Stimulated activated naive B cell treated with anti-CD40 and anti-IgM and Interleukin-4, amounts not matched to agents 10 μg/mL and 1 μg/mL and 100 μg/mL, for 72 hours (primary cell): ENCODE data around the gene ZNF814.
"Not testable (repeated sequence)": the region's sequence is repeated elsewhere in the genome, so short reads cannot be mapped to it uniquely, and the experiment has no call there.

Source experiments
- ATAC-seq, 2 donors: fragments of 150-1000 bp; cut with Tn5 transposase; replicated peaks; 2 replicates each; pipeline ENCODE4 v1.10.0; 2021; ENCODE audit warnings: moderate library complexity in 1 of 2
- DNase-seq: peaks from one replicate; pipeline ENCODE4 v3.0.0; 2021
- H3K27ac Mint-ChIP-seq: one replicate; pipeline ENCODE4 v1.8.0; 2022; ENCODE audit warnings: mild to moderate bottlenecking, mixed read lengths
- H3K27me3 Mint-ChIP-seq, 2 donors: one replicate each; pipeline ENCODE4 v1.8.0; 2022; ENCODE audit warnings: mixed read lengths in 2 of 2
- H3K36me3 Mint-ChIP-seq, 2 donors: one replicate each; pipeline ENCODE4 v1.8.0; 2022; ENCODE audit warnings: mixed read lengths in 2 of 2, mild to moderate bottlenecking in 1 of 2
- H3K4me1 Mint-ChIP-seq, 2 donors: one replicate each; pipeline ENCODE4 v1.8.0; 2022; ENCODE audit warnings: mixed read lengths in 2 of 2, mild to moderate bottlenecking in 1 of 2
- H3K4me3 Mint-ChIP-seq, 2 donors: one replicate each; pipeline ENCODE4 v1.8.0; 2022; ENCODE audit warnings: mild to moderate bottlenecking in 2 of 2, mixed read lengths in 2 of 2, moderate library complexity in 1 of 2
- H3K9me3 Mint-ChIP-seq, 2 donors: one replicate each; pipeline ENCODE4 v1.8.0; 2022; ENCODE audit warnings: mixed read lengths in 2 of 2, mild to moderate bottlenecking in 1 of 2

Gene ZNF814

DNA sequence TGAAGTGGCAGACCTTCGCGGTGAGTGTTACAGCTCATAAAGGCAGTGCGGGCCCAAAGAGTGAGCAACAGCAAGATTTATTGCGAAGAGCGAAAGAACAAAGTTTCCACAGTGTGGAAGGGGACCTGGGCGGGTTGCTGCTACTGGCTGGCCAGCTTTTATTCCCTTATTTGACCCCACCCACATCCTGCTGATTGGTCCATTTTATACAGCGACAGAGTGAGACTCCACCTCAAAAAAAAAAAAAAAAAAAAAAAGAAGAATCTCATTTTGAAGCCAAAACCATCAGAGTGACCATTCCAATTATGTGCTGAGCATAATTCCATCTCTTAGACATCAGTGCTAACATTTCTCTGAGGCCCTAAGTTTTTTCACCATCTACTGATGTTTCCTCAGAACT lies 72.2 kb downstream of the ZNF814 start:
- no peak for DNase-seq
- no peak overlapping the region for H3K27ac Mint-ChIP-seq
- peaks cover 27 to 31% of the 10 kb centered on the region in 2 donors for H3K36me3 Mint-ChIP-seq
- H3K27me3 Mint-ChIP-seq: no peaks in the 10 kb centered on the region
- peaks cover 30 to 57% of the 10 kb centered on the region in 2 donors for H3K4me1 Mint-ChIP-seq
- no peak overlapping the region for H3K4me3 Mint-ChIP-seq
- no peaks in the 10 kb centered on the region for H3K9me3 Mint-ChIP-seq
- no peak for ATAC-seq

DNA sequence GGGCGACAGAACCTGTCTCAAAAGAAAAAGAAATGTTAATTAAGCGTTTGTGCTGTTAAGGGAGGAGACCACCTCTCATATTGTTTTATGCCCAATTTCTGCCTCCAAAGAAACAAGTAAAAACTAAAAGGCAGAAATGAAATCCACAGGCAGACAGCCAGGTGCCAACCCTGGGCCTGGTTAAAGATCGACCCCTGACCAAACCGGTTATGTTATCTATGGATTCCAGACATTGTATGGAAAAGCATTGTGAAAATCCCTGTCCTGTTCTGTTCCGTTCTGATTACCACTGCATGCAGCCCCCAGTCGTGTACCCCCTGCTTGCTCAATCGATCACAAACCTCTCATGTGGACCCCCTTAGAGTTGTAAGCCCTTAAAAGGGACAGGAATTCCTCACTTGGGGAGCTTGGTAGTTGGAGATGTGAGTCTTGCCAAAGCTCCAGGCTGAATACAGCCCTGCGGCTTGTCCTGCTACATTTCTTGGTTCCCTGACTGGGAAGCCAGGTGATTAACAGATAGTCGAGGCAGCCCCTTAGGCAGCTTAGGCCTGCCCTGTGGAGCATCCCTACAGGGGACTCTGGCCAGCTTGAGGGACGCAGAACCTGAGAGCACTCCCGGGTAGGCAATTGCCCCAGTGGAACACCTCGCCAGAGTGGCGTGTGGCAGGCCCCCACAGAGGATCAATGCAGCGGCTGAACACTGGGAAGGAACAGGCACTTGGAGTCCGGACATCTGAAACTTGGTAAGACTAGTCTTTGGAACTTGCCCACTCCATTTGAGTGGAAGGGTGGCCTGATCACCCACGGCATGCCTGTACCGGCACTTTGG lies 73.4 kb downstream of the ZNF814 start:
- Mint-ChIP-seq H3K4me1 (peaks cover 23 to 45% of the 10 kb centered on the region in 2 donors), H3K9me3 (no peaks in the 10 kb centered on the region), H3K36me3 (peaks cover 29 to 30% of the 10 kb centered on the region in 2 donors), H3K27ac (peak overlapping the region; percentile 96), H3K4me3 (peak overlapping the region; percentile 93 to 98), H3K27me3 (no peaks in the 10 kb centered on the region)
- ATAC-seq: no peak
- DNase-seq: no peak

DNA sequence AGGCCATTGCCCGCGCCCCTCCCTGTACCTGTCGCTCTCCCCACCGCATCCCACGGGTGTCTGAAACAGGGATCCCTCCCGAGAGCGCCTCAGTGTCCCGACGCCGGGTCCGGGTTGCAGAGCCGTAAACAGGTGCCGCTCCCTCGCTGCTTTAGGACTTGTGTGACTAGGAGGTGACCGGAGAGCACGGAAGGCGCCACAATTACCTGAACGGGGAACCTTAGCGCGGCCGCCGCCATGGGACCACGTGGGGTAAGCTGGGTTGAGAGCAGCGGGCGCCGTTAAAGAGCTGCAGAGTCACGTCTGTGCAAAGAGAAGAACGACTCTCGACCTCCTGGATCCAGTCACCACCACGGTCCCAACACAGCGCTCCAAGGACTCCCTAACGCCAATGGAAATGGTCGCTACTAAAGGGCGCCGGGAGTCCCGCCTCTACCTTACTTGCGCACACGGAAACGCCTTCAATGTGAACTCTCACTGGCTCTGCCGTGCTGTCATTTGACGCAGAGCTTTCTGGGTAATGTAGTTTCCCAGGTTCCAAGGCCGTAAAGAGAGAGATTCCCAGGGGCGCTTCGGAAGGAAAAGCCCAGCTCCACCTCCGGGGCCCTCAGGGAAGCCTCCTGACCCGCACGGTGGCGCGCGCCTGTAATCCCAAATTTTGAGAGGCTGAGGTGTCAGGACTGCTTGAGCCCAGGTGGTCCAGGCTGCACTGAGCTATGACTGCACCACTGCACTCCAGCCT lies 74.2 kb downstream of the ZNF814 start, which contains the start of gene ZNF552:
ZNF552 (minus strand) TSS at position 409 of the 742 bp plus-strand sequence; CDS start at position 239, 170 bp downstream.
- ATAC-seq: peak; percentile 80 to 82
- Mint-ChIP-seq H3K36me3 (peaks cover 29% of the 10 kb centered on the region in 2 donors), H3K9me3 (no peaks in the 10 kb centered on the region), H3K4me3 (peak within 1 kb of the TSS; percentile 93 to 98), H3K27me3 (no peaks in the 10 kb centered on the region), H3K27ac (peak within 1 kb of the TSS; percentile 96), H3K4me1 (peaks cover 25 to 43% of the 10 kb centered on the region in 2 donors)
- peak; percentile 70 for DNase-seq

DNA sequence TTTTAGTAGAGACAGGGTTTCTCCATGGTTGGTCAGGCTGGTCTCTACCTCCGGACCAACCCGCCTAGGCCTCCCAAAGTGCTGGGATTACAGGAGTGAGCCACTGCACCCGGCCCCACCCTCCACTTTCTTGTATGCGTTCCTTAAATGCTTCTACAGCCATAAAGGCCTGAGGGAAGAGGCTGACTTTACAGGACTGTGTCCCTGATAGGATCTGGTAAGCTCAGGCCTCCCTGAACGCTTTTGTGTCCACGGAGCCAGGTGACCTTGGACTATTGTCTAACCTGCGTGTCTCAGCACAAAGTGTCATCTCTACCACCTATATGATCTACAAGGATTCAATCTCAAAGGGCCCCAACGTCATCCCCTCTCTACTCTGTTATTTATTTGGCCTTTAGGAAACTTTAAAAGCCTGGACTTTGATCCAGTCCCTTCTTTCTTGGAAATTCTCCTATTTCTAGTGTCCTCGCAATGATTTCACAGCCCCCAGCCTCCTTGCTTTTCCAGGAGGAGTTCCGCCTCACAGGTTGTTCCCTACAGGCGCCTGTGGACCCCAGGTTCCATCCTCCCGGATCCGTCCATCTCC lies 74.8 kb downstream of the ZNF814 start:
- peak overlapping the region; percentile 93 to 98 for H3K4me3 Mint-ChIP-seq
- H3K9me3 Mint-ChIP-seq: no peaks in the 10 kb centered on the region

DNA sequence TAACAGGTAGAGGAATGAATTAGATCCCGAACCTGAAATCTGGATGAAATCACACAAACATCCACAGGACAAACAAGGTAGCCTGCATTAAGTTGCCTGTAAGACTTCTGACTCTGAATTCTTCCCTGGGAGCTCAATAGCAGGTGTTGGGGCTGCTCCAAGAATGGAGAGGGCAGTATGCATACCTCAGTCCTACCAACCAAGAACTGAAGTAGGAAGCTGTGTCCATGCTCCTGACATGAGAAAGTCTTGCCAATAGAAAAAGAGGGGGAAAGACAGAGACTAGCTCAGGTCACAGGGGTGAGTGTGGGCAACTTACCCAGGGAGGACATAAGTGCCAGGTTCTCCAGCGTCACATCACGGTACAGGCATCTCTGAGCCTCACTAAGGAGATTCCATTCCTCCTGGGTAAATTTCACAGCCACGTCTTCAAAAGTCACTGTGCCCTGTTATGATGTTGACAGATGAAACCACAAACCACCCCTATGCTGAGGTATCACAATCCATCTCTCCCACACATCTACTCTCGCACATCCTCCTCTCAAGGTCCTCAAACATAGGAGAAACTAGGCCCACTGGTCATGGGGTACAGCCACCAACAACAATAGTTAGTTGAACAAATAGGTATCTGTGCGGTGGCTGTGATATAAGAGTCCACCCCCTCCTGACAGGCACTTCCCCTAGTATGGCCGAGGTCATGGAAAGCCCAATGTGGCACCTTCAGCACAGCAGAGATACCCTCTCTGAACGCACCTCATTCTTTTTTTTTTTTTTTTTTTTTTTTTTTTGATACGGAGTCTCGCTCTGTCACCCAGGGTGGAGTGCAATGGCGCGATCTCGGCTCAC lies 75.6 kb downstream of the ZNF814 start:
- peaks cover 35% of the 10 kb centered on the region in 2 donors for H3K36me3 Mint-ChIP-seq
- H3K4me3 Mint-ChIP-seq: peak overlapping the region; percentile 37 to 53
- ATAC-seq, H3K27me3 Mint-ChIP-seq, DNase-seq, H3K9me3 Mint-ChIP-seq: not testable (repeated sequence)
- peak overlapping the region; percentile 81 for H3K27ac Mint-ChIP-seq
- peaks cover 27 to 42% of the 10 kb centered on the region in 2 donors for H3K4me1 Mint-ChIP-seq

More for the DNA sequence above, 74.8 kb downstream of the ZNF814 start:
- Mint-ChIP-seq H3K27ac (peak overlapping the region; percentile 96), H3K36me3 (peaks cover 32 to 33% of the 10 kb centered on the region in 2 donors), H3K27me3 (no peaks in the 10 kb centered on the region), H3K4me1 (peaks cover 27 to 42% of the 10 kb centered on the region in 2 donors)
- no peak for ATAC-seq
- no peak for DNase-seq

GRCh38 chr19:57812226-57812625 lies 76.6 kb downstream of the ZNF814 start:
- Mint-ChIP-seq H3K4me3 (no peak overlapping the region), H3K4me1 (peaks cover 27 to 42% of the 10 kb centered on the region in 2 donors), H3K27ac (no peak overlapping the region), H3K9me3 (no peaks in the 10 kb centered on the region), H3K36me3 (peaks cover 35 to 41% of the 10 kb centered on the region in 2 donors), H3K27me3 (no peaks in the 10 kb centered on the region)
- DNase-seq (no peak), ATAC-seq (no peak)

DNA sequence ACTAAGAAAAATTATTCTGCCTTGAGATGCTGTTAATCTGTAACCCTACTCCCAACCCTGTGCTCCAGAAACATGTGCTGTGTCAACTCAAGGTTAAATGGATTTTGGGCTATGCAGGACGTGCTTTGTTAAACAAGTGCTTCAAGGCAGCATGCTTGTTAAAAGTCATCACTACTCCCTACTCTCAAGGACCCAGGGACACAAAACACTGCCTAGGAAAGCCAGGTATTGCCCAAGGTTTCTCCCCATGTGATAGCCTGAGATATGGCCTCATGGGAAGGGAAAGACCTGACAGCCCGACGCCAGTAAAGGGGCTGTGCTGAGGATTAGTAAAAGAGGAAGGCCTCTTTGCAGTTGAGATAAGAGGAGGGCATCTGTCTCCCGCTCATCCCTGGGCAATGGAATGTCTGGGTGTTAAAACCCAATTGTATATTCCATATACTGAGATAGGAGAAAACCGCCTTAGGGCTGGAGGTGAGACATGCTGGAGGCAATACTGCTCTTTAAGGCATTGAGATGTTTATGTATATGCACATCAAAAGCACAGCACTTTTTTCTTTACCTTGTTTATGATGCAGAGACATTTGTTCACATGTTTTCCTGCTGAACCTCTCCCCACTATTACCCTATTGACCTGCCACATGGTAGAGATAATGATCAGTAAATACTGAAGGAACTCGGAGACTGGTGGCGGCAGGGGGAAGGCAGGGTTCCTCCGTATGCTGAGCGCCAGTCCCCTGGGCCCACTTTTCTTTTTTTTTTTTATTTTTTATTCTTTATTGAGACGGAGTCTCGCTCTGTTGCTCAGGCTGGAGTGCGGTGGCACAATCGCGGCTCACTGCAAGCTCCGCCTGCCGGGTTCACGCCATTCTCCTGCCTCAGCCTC lies 78.2 kb downstream of the ZNF814 start:
- ATAC-seq, DNase-seq, H3K27me3 Mint-ChIP-seq, H3K4me3 Mint-ChIP-seq, H3K9me3 Mint-ChIP-seq: not testable (repeated sequence)
- Mint-ChIP-seq H3K27ac (peak overlapping the region; percentile 39), H3K36me3 (peaks cover 32 to 48% of the 10 kb centered on the region in 2 donors), H3K4me1 (peaks cover 24 to 43% of the 10 kb centered on the region in 2 donors)

DNA sequence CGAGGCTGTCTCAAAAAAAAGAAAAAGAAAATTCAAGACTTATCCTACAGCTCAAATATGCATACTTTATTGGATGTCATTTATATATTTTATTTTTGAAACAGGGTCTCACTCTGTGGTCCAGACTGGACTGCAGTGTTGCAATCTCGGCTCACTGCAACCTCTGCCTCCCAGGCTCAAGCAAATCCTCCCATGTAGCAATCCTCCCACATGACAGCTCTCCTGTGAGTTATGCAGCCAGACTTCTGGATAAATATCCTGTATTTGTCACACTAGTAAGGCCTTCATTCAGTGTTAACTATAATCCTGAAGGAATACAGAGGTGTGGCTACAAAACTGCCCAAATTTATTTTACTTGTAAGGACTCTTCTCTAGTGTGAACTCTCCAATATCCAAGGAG lies 81.3 kb downstream of the ZNF814 start:
- H3K9me3 Mint-ChIP-seq: no peaks in the 10 kb centered on the region
- ATAC-seq (no peak), DNase-seq (no peak)
- H3K36me3 Mint-ChIP-seq: peaks cover 23 to 53% of the 10 kb centered on the region in 2 donors
- no peak overlapping the region for H3K4me3 Mint-ChIP-seq
- no peak overlapping the region for H3K27ac Mint-ChIP-seq
- no peaks in the 10 kb centered on the region for H3K27me3 Mint-ChIP-seq
- peaks cover 27 to 41% of the 10 kb centered on the region in 2 donors for H3K4me1 Mint-ChIP-seq

- peak overlapping the region; percentile 91 for H3K27ac Mint-ChIP-seq
- no peaks in the 10 kb centered on the region for H3K9me3 Mint-ChIP-seq
- H3K4me1 Mint-ChIP-seq: peaks cover 31 to 54% of the 10 kb centered on the region in 2 donors
- no peaks in the 10 kb centered on the region for H3K27me3 Mint-ChIP-seq
- DNase-seq (no peak), ATAC-seq (peak; percentile 39 to 50)
- H3K36me3 Mint-ChIP-seq: peaks cover 10 to 42% of the 10 kb centered on the region in 2 donors
- H3K4me3 Mint-ChIP-seq: peak overlapping the region; percentile 84 to 85
Observed at GRCh38 chr19:57803594-57804325, 85.1 kb downstream of the ZNF814 start.

GRCh38 chr19:57803265-57803593 lies 85.6 kb downstream of the ZNF814 start:
- ATAC-seq (no peak), DNase-seq (no peak)
- Mint-ChIP-seq H3K27ac (peak overlapping the region; percentile 91), H3K4me1 (peaks cover 33 to 60% of the 10 kb centered on the region in 2 donors), H3K9me3 (no peaks in the 10 kb centered on the region), H3K27me3 (no peaks in the 10 kb centered on the region), H3K36me3 (peaks cover 8 to 38% of the 10 kb centered on the region in 2 donors), H3K4me3 (peak overlapping the region; percentile 84 to 85)

DNA sequence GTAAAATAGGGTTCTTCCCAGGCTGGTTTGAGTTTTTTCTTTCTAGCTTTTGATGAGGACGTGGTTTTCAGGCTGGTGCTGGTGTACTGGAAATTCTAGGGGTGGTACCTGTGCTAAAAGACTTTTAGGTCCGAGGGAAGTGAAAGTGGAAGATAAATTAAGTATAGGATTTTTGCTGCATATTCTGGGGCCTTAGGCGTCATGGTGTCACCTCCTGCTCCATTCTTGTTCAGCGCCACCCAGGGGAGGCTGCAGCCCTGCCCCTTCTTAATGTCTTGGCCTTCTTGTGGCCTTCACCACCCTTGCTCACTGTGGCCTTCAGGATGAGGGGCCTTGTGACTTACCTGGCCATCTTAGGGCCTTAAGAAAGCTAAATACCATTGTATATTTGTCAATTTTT lies 86.6 kb downstream of the ZNF814 start:
- Mint-ChIP-seq H3K9me3 (no peaks in the 10 kb centered on the region), H3K4me3 (peak overlapping the region in 1 of 2 donors; percentile 23), H3K36me3 (peaks cover 8 to 33% of the 10 kb centered on the region in 2 donors), H3K27me3 (no peaks in the 10 kb centered on the region), H3K4me1 (peaks cover 33 to 62% of the 10 kb centered on the region in 2 donors), H3K27ac (peak overlapping the region; percentile 87)
- DNase-seq (peak; percentile 29), ATAC-seq (peak; percentile 92 to 95)

- Mint-ChIP-seq H3K4me3 (no peak overlapping the region), H3K27ac (no peak overlapping the region), H3K27me3 (no peaks in the 10 kb centered on the region), H3K9me3 (no peaks in the 10 kb centered on the region), H3K4me1 (peaks cover 34 to 62% of the 10 kb centered on the region in 2 donors), H3K36me3 (peaks cover 12 to 40% of the 10 kb centered on the region in 2 donors)
- ATAC-seq (no peak), DNase-seq (no peak)
Observed at GRCh38 chr19:57800696-57801095, 88.1 kb downstream of the ZNF814 start.
